SU-DHL-6 (cell line): ENCODE results near the gene GAPVD1.

ENCODE experiments used
- H2AFZ ChIP-seq: fragments of 200-600 bp; sonication (generic); 2 replicates; pipeline ENCODE4 v1.6.1; 2014; ENCODE audit warnings: low read depth, mild to moderate bottlenecking, moderate library complexity, mixed read lengths, antibody characterized with exemption, low read length; ENCODE audit not compliant: severe bottlenecking
- H3F3A ChIP-seq: fragments of 200-600 bp; shearing (Covaris generic); 2 replicates; pipeline ENCODE4 v1.6.0; 2016; ENCODE audit warnings: antibody characterized with exemption, mild to moderate bottlenecking; ENCODE audit not compliant: insufficient read depth
- H3K27ac ChIP-seq: fragments of 200-600 bp; sonication (generic); 2 replicates; pipeline ENCODE4 v1.5.1; 2016; ENCODE audit warnings: low read depth, mild to moderate bottlenecking, low read length, moderate library complexity, mixed read lengths
- H3K27me3 ChIP-seq: fragments of 200-600 bp; sonication (generic), shearing (Covaris generic); 2 replicates; pipeline ENCODE4 v1.6.0; 2014; ENCODE audit warnings: mild to moderate bottlenecking, low read length
- H3K36me3 ChIP-seq: fragments of 200-600 bp; sonication (generic); 2 replicates; pipeline ENCODE4 v1.6.1; 2014; ENCODE audit warnings: mild to moderate bottlenecking, low read length, mixed read lengths
- H3K4me2 ChIP-seq: fragments of 300-600, 200-600 bp; shearing (Covaris generic), sonication (generic); 2 replicates; pipeline ENCODE4 v1.6.0; 2014; ENCODE audit warnings: low read length, low read depth, mild to moderate bottlenecking; ENCODE audit not compliant: poor library complexity, severe bottlenecking
- H3K4me3 ChIP-seq: fragments of 200-600 bp; sonication (generic); 2 replicates; pipeline ENCODE4 v1.5.1; 2014; ENCODE audit warnings: antibody characterized with exemption, low read length, mild to moderate bottlenecking, mixed read lengths; ENCODE audit not compliant: insufficient read depth, poor library complexity, severe bottlenecking
- H3K79me2 ChIP-seq: fragments of 200-600 bp; sonication (generic); 2 replicates; pipeline ENCODE4 v1.6.1; 2014; ENCODE audit warnings: mild to moderate bottlenecking, low read length, moderate library complexity; ENCODE audit not compliant: insufficient read depth
- H3K9ac ChIP-seq: fragments of 200-600 bp; sonication (generic); 2 replicates; pipeline ENCODE4 v1.7.0; 2014; ENCODE audit warnings: mild to moderate bottlenecking, low read length
- H3K9me2 ChIP-seq: fragments of 200-600 bp; sonication (generic); replicated peaks from 2 replicates; pipeline ENCODE4 v1.6.1; 2014; ENCODE audit warnings: low read length; ENCODE audit not compliant: insufficient read depth
- H3K9me3 ChIP-seq: fragments of 200-600 bp; sonication (generic); 2 replicates; pipeline ENCODE4 v1.6.1; 2014; ENCODE audit warnings: low read length, mixed read lengths; ENCODE audit not compliant: insufficient read depth
- H4K20me1 ChIP-seq: fragments of 200-600 bp; sonication (generic); 2 replicates; pipeline ENCODE4 v1.6.1; 2014; ENCODE audit warnings: low read depth, mild to moderate bottlenecking, antibody characterized with exemption, low read length, moderate library complexity, mixed read lengths
- CTCF ChIP-seq: fragments of 200-600 bp; sonication (generic); IDR thresholded peaks from one replicate; pipeline ENCODE4 v1.5.1; 2017; ENCODE audit warnings: antibody characterized with exemption, mild to moderate bottlenecking, low read length, moderate library complexity; ENCODE audit not compliant: insufficient read depth, poor library complexity, severe bottlenecking
- EZH2phosphoT487 ChIP-seq: fragments of 200-600 bp; sonication (generic), shearing (Covaris generic); conservative IDR thresholded peaks from 2 replicates; pipeline ENCODE4 v1.6.1; 2018; ENCODE audit warnings: mild to moderate bottlenecking, antibody characterized with exemption, low read length, moderate library complexity, mixed read lengths

The GAPVD1 gene

GRCh38 chr9:125341566-125341965 lies 79.9 kb downstream of the GAPVD1 start:
- H3K27ac ChIP-seq: no peak overlapping the region
- no peaks in the 10 kb centered on the region for H3K9me2 ChIP-seq
- H3F3A ChIP-seq: no peaks in the 10 kb centered on the region
- no peaks in the 10 kb centered on the region for H3K27me3 ChIP-seq
- peaks cover 10% of the 10 kb centered on the region; the same call in 1 of the 2 replicates for H3K36me3 ChIP-seq
- no peak overlapping the region for H2AFZ ChIP-seq
- no peaks in the 10 kb centered on the region for H4K20me1 ChIP-seq
- no peak overlapping the region for H3K4me2 ChIP-seq
- H3K4me3 ChIP-seq: no peak overlapping the region
- TF ChIP-seq CTCF: no peak
- H3K79me2 ChIP-seq: no peaks in the 10 kb centered on the region
- no peaks in the 10 kb centered on the region for H3K9me3 ChIP-seq
- H3K9ac ChIP-seq: no peak overlapping the region

- Histone ChIP-seq H4K20me1 (no peaks in the 10 kb centered on the region), H3K79me2 (no peaks in the 10 kb centered on the region), H3K36me3 (peaks cover 13% of the 10 kb centered on the region; the same call in 1 of the 2 replicates), H3K4me3 (no peak overlapping the region), H3K4me2 (no peak overlapping the region), H3K27me3 (no peaks in the 10 kb centered on the region), H3K9me3 (no peaks in the 10 kb centered on the region), H3K9me2 (no peaks in the 10 kb centered on the region), H3K27ac (no peak overlapping the region), H3F3A (no peaks in the 10 kb centered on the region), H3K9ac (no peak overlapping the region), H2AFZ (no peak overlapping the region)
- TF ChIP-seq CTCF: no peak
These were observed 82.1 kb downstream of the GAPVD1 start for GRCh38 chr9:125343518-125344275.

- Histone ChIP-seq H3K4me3 (no peak overlapping the region), H3K27ac (no peak overlapping the region), H2AFZ (no peak overlapping the region), H4K20me1 (no peaks in the 10 kb centered on the region), H3K79me2 (no peaks in the 10 kb centered on the region), H3K9me3 (no peaks in the 10 kb centered on the region), H3K36me3 (peaks cover 35% of the 10 kb centered on the region), H3K9ac (no peak overlapping the region), H3K9me2 (no peaks in the 10 kb centered on the region), H3K27me3 (no peaks in the 10 kb centered on the region), H3F3A (no peaks in the 10 kb centered on the region), H3K4me2 (no peak overlapping the region)
- TF ChIP-seq CTCF (no peak), EZH2phosphoT487 (no peak)
These were observed 84.6 kb downstream of the GAPVD1 start for GRCh38 chr9:125346080-125346732.
